ENCODE measurements around the gene PRKCA.

DNA sequence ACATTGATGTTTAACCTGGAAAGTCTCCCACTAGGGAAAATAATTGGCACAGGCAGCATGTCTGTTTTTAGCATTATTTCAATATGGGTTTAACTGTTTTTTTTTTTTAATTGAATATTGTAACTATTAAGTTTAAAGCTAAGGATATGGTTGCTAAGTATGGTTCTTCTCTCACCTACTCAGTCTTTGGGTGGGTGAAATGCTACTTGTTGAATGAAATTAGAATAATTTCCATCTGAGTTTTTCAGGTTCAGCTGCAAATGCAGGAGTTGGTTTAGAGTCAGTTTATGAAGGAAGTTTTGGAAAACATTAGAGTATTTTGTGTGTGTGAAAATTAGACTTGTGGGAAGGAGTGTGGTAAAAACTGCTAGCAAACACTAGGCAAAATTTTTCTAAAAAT lies 93.5 kb downstream of the PRKCA start:
- TF ChIP-seq, protein P1, sequence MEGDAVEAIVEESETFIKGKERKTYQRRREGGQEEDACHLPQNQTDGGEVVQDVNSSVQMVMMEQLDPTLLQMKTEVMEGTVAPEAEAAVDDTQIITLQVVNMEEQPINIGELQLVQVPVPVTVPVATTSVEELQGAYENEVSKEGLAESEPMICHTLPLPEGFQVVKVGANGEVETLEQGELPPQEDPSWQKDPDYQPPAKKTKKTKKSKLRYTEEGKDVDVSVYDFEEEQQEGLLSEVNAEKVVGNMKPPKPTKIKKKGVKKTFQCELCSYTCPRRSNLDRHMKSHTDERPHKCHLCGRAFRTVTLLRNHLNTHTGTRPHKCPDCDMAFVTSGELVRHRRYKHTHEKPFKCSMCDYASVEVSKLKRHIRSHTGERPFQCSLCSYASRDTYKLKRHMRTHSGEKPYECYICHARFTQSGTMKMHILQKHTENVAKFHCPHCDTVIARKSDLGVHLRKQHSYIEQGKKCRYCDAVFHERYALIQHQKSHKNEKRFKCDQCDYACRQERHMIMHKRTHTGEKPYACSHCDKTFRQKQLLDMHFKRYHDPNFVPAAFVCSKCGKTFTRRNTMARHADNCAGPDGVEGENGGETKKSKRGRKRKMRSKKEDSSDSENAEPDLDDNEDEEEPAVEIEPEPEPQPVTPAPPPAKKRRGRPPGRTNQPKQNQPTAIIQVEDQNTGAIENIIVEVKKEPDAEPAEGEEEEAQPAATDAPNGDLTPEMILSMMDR (IDR thresholded peaks at IDR 0.05; ENCODE audit: insufficient read depth, low read length): no peak
- TF ChIP-seq POLR2AphosphoS5 (IDR thresholded peaks at IDR 0.05; ENCODE audit: low read depth) (no peak), GABPA (IDR thresholded peaks at IDR 0.05; ENCODE audit: low read depth) (no peak)

All from HL-60 (cell line).